Panc1 (cell line): Measurements from ENCODE around the gene XIRP2. TPM values are rescaled to one million over a fixed set of nuclear protein-coding genes. Genes with fewer than 3 reads are reported as not detected.
A peak's percentile ranks its signal among the peaks of the same experiment; 100 is the strongest.

Experiments used
- ATAC-seq: fragments of 200-7000 bp; cut with Tn5 transposase; 2 replicates; pipeline ENCODE4 v1.9.1; 2020; ENCODE audit warnings: mild to moderate bottlenecking, moderate library complexity
- BruUV-seq: library from RNA; stranded (reverse); fragments of 400-500 nt; replicated peaks from 2 replicates; lab custom pipeline; 2021; lab: Mats Ljungman, UMichigan
- CTCF ChIA-PET: fragments of 300-600 bp; sonication (Branson Sonifier 250); formaldehyde crosslinking; loops from one replicate; lab custom pipeline; 2022; ENCODE audit warnings: antibody characterized with exemption; lab: Charles Lee
- POLR2A ChIA-PET: fragments of 300-600 bp; sonication (Branson Sonifier 250); formaldehyde crosslinking; loops from one replicate; lab custom pipeline; 2022; ENCODE audit warnings: antibody characterized with exemption; lab: Charles Lee
- DNase-seq: peaks from one replicate; pipeline ENCODE4 v3.0.0-alpha.2; 2010; ENCODE audit warnings: low read depth, low spot score
- H3K27ac ChIP-seq: 2 replicates; pipeline ENCODE4 v1.5.1; 2011; ENCODE audit warnings: mild to moderate bottlenecking, low read length, inconsistent platforms
- H3K27me3 ChIP-seq: fragments of 200-500 bp; sonication (Bioruptor generic); 2 replicates; pipeline ENCODE4 v1.6.0; 2014; ENCODE audit warnings: low read length, inconsistent platforms; ENCODE audit not compliant: control insufficient read depth, insufficient read depth
- H3K36me3 ChIP-seq: fragments of 200-500 bp; sonication (Bioruptor generic); 2 replicates; pipeline ENCODE4 v1.5.1; 2014; ENCODE audit warnings: inconsistent platforms, mild to moderate bottlenecking, low read length, moderate library complexity; ENCODE audit not compliant: control insufficient read depth, insufficient read depth
- H3K4me1 ChIP-seq: 2 replicates; pipeline ENCODE4 v1.5.1; 2011; ENCODE audit warnings: inconsistent platforms, mild to moderate bottlenecking, low read length, moderate library complexity; ENCODE audit not compliant: control insufficient read depth, insufficient read depth
- H3K4me3 ChIP-seq, 2 experiments: 2 replicates each; pipeline ENCODE4 v1.5.1; 2011 to 2012; ENCODE audit warnings: low read depth in 2 of 2, low read length in 2 of 2, mild to moderate bottlenecking in 2 of 2, inconsistent platforms in 1 of 2, moderate library complexity in 1 of 2
- H3K9me3 ChIP-seq: fragments of 200-500 bp; sonication (Bioruptor generic); 2 replicates; pipeline ENCODE4 v1.5.1; 2014; ENCODE audit warnings: low read depth, mild to moderate bottlenecking, inconsistent platforms, low read length, moderate library complexity; ENCODE audit not compliant: control insufficient read depth, insufficient read depth
- POLR2AphosphoS5 ChIP-seq: IDR thresholded peaks from 2 replicates; pipeline ENCODE4 v1.6.1; 2012; ENCODE audit warnings: mild to moderate bottlenecking, low read depth, low read length, moderate library complexity
- SIN3A ChIP-seq: IDR thresholded peaks from 2 replicates; pipeline ENCODE4 v1.6.1; 2012; ENCODE audit warnings: low read depth, mild to moderate bottlenecking, low read length, moderate library complexity, borderline replicate concordance; ENCODE audit not compliant: insufficient read depth
- TCF7L2 ChIP-seq: IDR thresholded peaks from 2 replicates; pipeline ENCODE4 v1.6.1; 2011; ENCODE audit warnings: mild to moderate bottlenecking, low read depth, low read length, inconsistent platforms
- in situ Hi-C: cut with HindIII; loops from 2 replicates; pipeline ENCODE4 v1.10.0; 2016; ENCODE audit warnings: low sequenced_read_pairs, low pct_unique_long_range_greater_than_20kb
- intact Hi-C: fragments of 100-400 bp; cut with micrococcal nuclease; formaldehyde crosslinking; loops from one replicate; pipeline ENCODE4 v1.10.0; 2022; ENCODE audit not compliant: unreplicated experiment
- total RNA-seq: library from RNA; stranded (reverse); gene quantifications from one replicate; pipeline ENCODE4 v1.2.1, GENCODE V29; 2021; ENCODE audit not compliant: unreplicated experiment
- TF ChIP-seq, protein P1 (sequence below): fragments of 450-650 bp; IDR thresholded peaks from 2 replicates; pipeline ENCODE4 v1.5.1; 2017; ENCODE audit warnings: mild to moderate bottlenecking
- TF ChIP-seq, protein P2 (sequence below), 2 experiments: IDR thresholded peaks; 2 replicates each; pipeline ENCODE4 v1.6.1; 2011 to 2012; ENCODE audit warnings: low read depth in 2 of 2, control low read depth in 1 of 2, low read length in 1 of 2, mild to moderate bottlenecking in 1 of 2, moderate library complexity in 1 of 2; ENCODE audit not compliant: insufficient read depth in 1 of 2

XIRP2 gene
- total RNA-seq, 1 experiment from 2014 or later = not detected

- no peaks in the 10 kb centered on the region for H3K4me1 ChIP-seq
- no peak for DNase-seq
- no peaks in the 10 kb centered on the region for H3K9me3 ChIP-seq
- TF ChIP-seq, protein P1, sequence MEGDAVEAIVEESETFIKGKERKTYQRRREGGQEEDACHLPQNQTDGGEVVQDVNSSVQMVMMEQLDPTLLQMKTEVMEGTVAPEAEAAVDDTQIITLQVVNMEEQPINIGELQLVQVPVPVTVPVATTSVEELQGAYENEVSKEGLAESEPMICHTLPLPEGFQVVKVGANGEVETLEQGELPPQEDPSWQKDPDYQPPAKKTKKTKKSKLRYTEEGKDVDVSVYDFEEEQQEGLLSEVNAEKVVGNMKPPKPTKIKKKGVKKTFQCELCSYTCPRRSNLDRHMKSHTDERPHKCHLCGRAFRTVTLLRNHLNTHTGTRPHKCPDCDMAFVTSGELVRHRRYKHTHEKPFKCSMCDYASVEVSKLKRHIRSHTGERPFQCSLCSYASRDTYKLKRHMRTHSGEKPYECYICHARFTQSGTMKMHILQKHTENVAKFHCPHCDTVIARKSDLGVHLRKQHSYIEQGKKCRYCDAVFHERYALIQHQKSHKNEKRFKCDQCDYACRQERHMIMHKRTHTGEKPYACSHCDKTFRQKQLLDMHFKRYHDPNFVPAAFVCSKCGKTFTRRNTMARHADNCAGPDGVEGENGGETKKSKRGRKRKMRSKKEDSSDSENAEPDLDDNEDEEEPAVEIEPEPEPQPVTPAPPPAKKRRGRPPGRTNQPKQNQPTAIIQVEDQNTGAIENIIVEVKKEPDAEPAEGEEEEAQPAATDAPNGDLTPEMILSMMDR = no peak
- TF ChIP-seq POLR2AphosphoS5 (no peak), SIN3A (no peak), TCF7L2 (no peak)
- TF ChIP-seq, protein P2, sequence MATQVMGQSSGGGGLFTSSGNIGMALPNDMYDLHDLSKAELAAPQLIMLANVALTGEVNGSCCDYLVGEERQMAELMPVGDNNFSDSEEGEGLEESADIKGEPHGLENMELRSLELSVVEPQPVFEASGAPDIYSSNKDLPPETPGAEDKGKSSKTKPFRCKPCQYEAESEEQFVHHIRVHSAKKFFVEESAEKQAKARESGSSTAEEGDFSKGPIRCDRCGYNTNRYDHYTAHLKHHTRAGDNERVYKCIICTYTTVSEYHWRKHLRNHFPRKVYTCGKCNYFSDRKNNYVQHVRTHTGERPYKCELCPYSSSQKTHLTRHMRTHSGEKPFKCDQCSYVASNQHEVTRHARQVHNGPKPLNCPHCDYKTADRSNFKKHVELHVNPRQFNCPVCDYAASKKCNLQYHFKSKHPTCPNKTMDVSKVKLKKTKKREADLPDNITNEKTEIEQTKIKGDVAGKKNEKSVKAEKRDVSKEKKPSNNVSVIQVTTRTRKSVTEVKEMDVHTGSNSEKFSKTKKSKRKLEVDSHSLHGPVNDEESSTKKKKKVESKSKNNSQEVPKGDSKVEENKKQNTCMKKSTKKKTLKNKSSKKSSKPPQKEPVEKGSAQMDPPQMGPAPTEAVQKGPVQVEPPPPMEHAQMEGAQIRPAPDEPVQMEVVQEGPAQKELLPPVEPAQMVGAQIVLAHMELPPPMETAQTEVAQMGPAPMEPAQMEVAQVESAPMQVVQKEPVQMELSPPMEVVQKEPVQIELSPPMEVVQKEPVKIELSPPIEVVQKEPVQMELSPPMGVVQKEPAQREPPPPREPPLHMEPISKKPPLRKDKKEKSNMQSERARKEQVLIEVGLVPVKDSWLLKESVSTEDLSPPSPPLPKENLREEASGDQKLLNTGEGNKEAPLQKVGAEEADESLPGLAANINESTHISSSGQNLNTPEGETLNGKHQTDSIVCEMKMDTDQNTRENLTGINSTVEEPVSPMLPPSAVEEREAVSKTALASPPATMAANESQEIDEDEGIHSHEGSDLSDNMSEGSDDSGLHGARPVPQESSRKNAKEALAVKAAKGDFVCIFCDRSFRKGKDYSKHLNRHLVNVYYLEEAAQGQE (IDR thresholded peaks at IDR 0.05; ENCODE audit: insufficient read depth in 1 of 2, low read depth in 2 of 2, low read length in 1 of 2) = no peak
- ChIA-PET CTCF (no interaction called here), POLR2A (no interaction called here)
- in situ Hi-C loops (no loop called here), intact Hi-C loops (no loop called here)
- no TSS peak for BruUV-seq
- H3K27me3 ChIP-seq = no peaks in the 10 kb centered on the region
- H3K4me3 ChIP-seq = no peak overlapping the region
- no peak for ATAC-seq
- no peak overlapping the region for H3K27ac ChIP-seq
- no peaks in the 10 kb centered on the region for H3K36me3 ChIP-seq
Observed at GRCh38 chr2:167249197-167249596, 360.9 kb downstream of the XIRP2 start.

GRCh38 chr2:167253025-167253424 lies 364.7 kb downstream of the XIRP2 start:
- DNase-seq = peak; percentile 32
- Histone ChIP-seq H3K4me1 (no peaks in the 10 kb centered on the region), H3K27ac (no peak overlapping the region), H3K36me3 (no peaks in the 10 kb centered on the region), H3K27me3 (no peaks in the 10 kb centered on the region), H3K9me3 (no peaks in the 10 kb centered on the region), H3K4me3 (no peak overlapping the region)
- POLR2A ChIA-PET = no interaction called here
- no peak; the same call in 1 of the 2 replicates for ATAC-seq
- CTCF ChIA-PET = no interaction called here
- BruUV-seq = no TSS peak
- TF ChIP-seq SIN3A = no peak
- no peak for TF ChIP-seq TCF7L2
- no peak for TF ChIP-seq POLR2AphosphoS5
- TF ChIP-seq, protein P1 = no peak
- TF ChIP-seq, protein P2 (IDR thresholded peaks at IDR 0.05; ENCODE audit: insufficient read depth in 1 of 2, low read depth in 2 of 2, low read length in 1 of 2) = no peak
- in situ Hi-C loops = no loop called here
- intact Hi-C loops = no loop called here
